Measurements from ENCODE around the gene WDR89.
"Not testable (repeated sequence)": the region's sequence is repeated elsewhere in the genome, so short reads cannot be mapped to it uniquely, and the experiment has no call there.

WDR89 gene

DNA sequence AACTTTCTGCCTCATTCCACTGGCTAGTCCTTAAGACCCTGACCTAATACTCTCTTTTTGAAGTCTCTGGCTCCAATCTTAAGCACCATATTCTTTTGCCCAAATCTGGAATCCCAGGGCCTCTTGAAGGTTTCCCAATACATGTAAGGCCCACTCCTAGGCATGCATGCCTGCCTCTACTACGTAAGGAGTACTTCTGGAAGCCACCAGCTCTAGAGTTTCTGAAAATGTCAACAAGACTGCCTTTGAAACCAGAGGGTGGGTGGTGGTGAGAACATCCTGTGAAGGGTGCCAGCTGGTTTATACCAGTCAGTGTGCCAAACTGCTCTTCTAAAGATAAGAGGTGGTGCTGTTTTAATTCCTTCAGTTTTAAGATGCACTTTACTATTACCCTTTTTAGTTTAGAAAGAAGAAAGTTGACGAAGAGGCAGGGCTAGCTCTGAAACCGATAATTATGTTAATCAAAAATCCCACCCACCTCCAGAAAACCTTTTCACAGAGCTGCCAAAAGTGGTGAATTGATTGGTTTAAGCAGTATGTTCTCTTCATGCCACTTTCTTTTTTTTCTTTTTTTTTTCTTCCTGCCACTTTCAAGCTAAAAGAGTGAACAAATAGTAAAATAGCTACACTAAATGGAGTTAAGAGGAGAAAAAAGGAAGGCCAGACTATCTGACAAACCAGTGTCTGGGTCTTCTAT, 8.7 kb upstream of the WDR89 start:
- peak; percentile 70 for DNase-seq

DNA sequence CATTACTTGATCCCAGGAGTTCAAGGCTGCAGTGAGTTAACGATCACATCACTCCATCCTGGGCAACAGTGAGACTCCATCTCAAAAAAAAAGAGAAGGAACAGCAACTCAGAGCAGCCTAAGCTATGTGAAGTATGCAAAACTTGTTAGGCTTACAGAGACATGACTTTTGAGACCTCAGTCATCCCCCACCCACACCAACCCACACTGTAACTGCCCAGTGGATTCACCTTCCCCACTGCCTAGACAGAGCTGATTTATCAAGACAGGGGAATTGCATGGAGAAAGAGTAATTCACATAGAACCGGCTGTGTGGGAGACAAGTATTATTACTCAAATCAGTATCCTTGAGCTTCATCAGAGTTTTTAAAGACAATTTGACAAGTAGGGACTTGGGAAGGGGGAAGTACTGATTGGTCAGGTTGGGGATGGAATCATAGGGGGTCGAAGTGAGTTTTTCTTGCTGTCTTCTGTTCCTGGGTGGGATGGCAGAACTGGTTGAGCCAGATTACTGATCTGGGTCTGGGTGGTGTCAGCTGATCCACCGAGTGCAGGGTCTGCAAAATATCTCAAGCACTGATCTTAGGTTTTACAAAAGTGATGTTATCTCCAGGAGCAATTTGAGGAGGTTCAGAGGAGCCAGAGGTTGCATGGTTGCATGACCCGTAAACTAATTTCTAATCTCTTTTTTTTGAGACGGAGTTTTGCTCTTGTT, 6.2 kb upstream of the WDR89 start:
- DNase-seq, result no peak

DNA sequence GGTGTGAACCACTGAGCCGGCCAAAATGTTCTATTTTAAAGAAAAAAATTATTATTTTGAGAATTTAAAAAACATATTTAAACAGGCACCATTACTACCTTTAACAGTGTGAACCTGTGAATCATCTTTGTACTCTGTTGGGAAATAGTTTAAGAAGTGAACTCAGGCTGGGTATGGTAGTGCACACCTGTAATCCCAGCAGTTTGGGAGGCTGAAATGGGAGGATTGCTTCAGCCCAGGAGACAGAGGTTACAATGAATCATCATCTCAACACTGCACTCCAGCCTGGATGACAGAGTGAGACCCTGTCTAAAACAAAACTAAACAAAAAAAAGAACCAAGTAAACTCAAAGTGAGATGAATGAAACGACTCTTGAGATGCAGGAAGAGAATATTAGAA, 3.1 kb upstream of the WDR89 start:
- no peak for DNase-seq

DNA sequence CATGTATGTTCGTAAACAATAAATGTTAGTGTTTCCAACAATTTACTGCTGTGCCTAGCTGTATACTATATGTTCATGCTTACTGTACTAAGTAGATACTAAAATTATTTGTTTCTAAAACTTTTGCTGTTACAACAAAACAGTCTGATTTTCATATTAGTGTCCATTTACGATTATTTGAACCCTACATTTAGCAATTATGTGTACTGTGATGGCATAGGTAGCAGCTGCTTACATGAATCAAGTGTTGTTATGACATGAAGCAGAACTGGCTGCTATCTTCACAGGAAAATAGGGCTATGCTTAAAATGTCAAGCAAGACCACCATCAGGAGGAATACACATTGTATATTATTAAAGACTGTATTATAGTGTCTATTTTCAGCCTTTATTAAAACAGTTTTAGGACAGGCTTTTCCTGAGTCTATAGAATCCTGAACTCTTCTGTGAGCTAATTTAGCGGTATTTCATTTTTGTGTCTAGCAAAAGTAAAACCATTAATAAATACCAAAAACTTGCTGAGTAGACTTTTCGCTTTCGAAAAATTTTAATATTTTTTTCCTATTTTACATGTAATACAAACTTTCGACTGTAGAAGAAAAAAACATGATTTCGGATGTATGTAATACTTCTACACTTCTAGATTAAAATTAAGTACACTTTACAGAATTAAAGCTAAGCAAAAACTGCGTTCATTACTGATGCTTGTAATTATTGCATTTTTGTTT, 1.1 kb upstream of the WDR89 start:
- DNase-seq, result peak; percentile 33

DNA sequence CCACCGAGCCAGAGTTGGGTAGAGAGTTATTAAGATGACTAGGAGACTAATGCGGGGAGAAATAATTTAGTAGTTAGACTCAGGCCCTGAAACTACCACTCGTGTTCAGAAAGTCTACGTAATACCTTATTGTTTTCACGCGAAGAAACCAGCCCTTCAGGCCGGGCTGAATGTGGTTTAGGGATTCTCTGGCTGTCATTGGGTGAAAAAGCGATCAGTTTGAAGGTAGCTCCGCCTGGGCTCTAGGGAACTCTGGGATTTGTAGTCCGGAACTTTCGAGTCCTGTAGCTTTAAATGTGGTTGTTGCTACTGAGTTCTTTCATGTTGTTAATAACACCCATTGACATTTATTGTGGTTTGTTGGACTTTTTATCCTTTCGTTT, 549 bp upstream of the WDR89 start:
- peak; percentile 98 for DNase-seq

DNA sequence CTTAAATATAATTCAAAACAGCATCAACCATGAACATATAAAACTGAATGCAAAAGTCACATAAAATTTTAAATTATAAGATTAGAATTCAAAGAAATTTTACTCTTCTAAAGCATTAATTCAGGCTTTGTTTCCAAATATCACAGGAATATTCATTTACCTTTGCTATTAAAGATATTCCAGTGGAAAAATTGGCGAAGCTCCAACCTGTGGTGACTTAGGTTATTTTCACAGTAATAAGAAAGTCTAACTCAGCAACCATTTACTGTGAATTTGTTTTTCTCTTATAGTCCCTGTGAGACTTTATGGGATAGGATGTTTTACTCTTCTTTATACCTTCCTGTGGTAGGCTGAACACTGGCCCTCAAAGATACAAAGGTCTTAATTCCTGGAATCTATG, 3.2 kb downstream of the WDR89 start:
- DNase-seq, result no peak

DNA sequence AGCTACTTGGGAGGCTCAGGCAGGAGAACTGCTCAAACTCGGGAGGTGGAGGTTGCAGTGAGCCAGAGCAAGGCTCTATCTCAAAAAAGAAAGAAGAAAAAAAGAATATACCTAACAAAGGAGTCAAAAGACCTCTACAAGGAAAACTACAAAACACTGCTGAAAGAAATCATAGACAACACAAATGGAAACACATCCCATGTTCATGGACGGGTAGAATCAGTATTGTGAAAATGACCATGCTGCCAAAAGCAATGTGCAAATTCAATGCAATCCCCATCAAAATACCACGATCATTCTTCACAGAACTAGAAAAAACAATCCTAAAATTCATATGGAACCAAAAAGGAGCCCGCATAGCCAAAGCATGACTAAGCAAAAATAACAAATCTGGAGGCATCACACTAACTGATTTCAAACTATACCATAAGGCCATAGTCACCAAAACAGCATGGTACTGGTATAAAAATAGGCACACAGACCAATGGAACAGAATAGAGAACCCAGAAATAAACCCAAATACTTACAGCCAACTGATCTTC, 5.5 kb downstream of the WDR89 start:
- DNase-seq, result not testable (repeated sequence)

DNA sequence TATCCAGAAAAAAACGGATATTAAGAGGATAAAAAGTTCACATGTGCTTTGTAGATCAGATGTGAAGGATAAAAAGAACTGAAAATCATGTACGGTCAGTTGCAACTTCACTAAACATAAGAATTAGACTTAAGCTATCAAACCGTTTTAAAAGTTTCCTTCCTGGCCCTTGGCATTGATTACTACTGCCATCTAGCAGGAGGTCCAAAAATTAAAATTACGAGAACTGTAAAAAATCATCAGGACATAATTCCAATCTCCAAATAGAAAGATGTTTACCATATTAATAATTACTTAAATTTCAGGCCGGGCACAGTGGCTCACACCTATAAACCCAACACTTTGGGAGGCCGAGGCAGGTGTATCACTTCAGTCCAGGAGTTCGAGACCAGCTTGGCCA, 7.9 kb downstream of the WDR89 start:
- peak; percentile 40 for DNase-seq

DNA sequence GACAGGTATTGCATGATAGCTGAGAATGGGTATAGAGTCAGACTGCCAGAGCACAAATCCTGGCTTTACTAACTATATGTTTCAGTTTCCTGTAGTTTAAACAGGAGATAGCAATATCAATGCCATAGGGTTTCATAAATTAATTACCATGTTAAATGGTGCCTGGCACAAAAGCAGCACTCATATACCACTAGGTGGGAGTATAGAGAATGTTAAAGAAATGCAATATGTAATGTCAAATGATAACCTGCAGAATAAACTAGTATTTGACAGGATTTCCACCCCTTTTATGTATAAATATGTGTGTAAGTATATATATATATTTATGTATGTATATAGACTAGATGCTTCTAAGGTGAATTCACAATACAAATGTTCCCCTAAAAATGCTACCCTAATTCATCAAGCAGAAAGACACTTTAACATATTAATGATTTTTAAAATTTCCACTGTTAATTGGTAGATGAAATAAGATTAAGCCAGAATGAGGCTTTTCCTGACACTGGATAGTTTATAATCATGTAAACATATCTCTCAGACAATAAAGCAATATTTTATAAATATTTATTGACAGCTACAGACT, 8.6 kb downstream of the WDR89 start:
- peak; percentile 84 for DNase-seq

DNA sequence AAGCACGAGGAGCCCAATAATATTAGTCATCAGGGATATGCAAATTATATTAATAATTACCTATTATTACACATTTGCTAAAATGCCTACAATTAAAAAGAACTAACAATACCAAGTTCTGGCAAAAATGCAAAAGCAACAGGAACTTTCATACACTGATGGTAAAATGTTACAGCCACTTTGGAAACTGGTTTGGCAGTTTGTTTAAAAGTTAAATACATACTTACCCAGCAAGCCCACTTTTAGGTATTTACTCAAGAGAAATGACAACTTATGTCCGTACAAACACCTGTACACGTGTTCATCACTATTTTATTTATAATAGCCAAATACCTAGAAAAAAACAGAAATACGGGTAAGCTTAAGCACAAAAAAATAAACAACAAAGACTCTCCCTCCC, 17.0 kb downstream of the WDR89 start:
- no peak for DNase-seq

DNA sequence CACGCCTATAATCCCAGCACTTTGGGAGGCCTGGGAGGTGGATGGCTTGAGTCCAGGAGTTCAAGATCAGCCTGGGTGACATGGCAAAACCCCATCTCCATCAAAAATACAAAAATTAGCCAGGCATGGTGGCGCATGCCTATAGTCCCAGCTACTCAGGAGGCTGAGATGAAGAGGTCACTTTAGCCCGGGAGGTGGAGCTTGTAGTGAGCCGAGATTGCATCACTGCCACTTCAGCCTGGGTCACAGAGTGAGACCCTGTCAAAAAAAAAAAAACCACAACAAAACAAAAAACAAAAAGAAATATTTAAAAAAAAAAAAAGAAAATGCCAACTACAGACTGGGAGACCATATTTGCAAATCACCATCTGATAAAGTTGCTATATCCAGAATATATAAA, 17.5 kb downstream of the WDR89 start:
- DNase-seq, result no peak

DNA sequence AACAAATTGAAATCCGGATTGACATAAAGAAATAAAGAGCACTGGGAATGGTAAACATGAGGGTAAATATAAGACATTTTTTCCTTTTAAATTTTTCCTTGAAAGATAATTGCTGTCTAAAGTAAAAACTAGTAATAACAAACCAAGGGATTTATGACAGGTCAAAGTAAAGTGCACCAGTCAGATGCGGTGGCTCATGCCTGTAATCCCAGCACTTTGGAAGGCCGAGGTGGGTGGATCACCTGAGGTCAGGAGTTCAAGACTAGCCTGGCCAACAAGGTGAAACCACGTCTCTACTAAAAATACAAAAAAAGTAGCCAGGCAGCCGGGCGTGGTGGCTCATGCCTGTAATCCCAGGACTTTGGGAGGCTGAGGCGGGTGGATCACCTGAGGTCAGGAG, 19.7 kb downstream of the WDR89 start:
- DNase-seq, result not testable (repeated sequence)

DNA sequence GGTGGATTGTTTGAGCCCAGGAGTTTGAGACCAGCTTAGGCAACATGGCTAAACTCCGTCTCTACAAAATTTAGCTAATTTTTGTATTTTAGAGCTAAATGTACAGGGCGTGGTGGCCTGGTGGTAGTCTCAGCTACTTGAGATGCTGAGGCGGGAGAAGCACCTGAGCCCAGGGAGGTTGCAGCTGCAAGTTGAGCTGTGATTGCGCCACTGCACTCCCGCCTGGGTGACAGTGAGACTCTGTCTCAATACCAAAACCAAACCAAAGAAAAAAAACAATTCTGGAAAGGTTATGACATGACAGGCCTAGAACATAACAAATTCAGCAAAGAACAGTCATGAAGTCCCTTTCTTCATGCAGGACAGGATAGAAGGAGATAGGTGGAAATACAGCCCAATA, 25.7 kb downstream of the WDR89 start:
- DNase-seq, result peak; percentile 44

DNA sequence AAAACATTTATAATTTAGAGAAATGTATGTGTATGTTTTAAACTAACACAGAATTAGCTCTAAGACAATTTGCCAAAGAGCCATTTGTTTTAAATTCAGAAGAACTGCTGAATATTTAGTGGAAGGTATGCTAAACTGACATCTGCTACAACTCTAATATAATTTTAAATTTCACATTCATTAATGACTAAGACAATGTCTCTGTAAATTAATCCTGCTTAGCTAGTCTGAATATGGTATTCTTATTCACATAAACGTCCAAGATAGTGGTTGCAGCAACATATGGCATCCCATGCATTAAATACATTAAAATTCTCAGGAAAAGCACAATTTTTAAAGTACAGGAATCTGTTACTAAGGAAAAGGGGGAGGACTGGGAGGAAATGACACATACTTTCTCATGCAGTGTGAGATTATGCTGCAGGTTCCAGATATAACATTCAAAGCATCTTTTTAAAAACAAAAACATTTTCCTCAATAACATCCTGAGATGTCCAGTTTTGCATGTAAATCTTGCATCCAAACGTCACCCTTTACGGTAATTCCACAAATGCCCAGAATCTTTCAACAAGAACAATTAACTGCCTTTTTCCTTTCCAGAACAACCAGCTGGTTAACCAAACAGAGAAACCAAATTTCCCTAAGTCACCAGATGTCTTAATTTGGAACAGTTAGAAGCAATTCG, 26.9 kb downstream of the WDR89 start:
- DNase-seq, result no peak

DNA sequence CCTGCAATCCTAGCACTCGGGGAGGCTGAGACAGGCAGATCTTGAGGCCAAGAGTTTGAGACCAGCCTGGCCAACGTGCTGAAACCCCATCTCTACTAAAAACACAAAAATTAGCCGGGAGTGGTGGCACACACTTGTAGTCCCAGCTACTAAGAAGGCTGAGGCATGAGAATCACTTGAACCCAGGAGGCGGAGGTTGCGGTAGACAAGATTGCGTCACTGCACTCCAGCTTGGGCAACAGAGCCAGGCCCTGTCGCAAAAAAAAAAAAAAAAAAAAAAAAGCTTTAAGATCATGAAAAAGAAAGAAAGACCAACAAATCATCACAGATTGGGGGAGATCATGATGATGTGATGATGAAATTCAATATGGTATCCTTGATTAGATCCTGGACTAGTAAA, 30.6 kb downstream of the WDR89 start:
- DNase-seq, result peak; percentile 25

DNA sequence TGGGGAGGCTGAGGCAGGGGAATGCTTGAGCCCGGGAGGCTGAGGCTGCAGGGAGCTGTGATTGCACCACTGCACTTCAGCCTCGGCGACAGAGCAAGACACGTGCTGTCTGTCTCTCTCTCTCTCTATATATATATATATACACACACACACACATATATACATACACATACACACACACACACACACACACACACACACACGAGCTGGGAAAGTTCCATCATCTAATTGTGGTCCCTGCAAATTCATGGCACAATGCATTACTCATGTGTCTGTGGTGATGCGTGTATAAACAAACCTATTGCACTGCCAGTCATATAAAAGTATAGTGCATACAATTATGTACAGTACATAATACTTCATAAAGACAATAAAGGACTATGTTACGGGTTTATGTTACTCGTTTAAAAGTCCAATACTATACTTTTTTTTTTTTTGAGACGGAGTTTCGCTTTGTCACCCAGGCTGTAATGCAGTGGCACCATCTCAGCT, 36.6 kb downstream of the WDR89 start:
- DNase-seq, result no peak

DNA sequence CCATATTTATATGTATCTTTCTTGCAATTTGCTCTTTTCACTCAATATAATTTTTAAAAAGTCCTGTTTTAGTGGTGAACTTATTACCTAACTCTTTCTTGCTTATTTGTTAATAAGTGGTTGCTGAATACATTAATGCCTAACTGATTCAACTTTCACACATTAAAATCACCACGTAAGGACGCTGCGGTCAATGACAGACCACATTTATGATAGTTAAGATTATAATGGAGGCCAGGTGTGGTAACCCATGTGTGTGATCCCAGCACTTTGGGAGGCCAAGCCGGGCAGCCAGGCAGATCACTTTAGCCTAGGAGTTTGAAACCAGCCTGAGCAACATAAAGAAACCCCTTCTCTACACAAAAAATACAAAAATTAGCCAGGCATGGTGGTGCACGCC, 37.0 kb downstream of the WDR89 start:
- DNase-seq, result no peak

DNA sequence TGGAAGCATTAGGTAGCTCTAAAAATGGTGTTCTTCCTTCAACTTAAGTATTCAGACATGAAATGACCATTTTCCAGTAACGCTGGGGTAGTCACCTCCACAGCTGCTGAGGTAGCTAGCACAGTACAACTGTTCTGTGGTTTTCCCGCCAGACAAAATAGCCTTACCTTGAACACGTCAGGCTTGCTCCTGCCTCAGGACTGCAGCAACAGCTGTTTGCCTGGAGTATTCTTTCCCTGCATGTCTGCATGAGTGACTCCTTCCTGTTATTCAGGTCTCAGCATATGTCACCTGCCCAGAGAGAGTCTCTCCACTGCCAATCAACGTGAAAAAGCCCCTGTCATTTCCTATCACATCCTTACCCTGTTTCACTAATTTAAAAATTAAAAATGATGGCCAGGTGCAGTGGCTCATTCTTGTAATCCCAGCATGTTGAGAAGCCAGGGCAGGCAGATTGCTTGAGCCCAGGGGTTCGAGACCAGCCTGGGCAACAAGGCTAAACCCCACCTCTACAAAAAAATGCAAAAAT, 37.9 kb downstream of the WDR89 start:
- no peak for DNase-seq

DNA sequence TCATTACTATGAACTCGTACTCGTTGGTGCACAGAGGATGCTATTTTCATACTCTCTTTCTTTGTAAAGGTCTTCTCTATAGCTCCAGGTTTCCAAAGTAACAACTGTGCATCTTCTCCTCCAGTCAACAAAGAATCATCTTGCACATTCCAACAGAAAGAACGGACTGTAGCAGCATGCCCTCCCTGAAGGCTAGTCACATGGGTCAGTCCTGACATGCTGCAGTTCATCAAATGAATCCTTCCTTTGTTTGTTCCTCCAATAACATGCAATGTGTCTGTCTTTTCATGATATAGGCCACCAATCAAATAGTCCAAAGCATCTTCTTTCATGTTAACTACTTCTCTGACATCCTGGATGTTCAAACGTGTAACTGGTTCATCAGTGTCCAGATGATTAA, 42.9 kb downstream of the WDR89 start:
- DNase-seq, result no peak

DNA sequence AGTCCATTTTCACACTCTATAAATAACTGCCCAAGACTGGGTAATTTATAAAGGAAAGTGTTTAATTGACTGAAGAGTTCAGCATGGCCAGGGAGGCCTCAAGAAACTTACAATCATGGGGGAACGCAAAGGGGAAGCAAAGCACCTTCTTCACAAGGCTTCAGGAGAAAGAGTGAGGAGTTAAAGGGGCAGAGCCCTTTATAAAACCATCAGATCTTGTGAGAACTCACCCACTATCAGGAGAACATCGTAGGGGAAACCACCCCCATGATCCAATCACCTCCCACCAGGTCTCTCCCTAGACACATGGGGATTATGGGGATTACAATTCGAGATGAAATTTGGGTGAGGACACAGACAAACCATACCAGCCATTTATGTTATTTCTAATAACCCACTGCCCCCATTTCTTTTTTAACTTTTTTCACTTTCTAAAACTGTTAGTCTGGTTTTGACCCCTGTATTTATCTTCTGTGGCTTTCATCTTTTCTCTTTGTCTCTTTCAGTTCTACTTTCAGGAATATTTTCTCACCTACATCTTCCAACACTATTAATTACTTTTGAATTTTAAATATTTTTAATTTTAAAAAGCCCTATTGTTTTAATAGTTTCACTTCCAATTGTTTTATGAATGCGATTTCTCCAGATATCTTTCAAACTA, 44.5 kb downstream of the WDR89 start:
- no peak for DNase-seq

DNA sequence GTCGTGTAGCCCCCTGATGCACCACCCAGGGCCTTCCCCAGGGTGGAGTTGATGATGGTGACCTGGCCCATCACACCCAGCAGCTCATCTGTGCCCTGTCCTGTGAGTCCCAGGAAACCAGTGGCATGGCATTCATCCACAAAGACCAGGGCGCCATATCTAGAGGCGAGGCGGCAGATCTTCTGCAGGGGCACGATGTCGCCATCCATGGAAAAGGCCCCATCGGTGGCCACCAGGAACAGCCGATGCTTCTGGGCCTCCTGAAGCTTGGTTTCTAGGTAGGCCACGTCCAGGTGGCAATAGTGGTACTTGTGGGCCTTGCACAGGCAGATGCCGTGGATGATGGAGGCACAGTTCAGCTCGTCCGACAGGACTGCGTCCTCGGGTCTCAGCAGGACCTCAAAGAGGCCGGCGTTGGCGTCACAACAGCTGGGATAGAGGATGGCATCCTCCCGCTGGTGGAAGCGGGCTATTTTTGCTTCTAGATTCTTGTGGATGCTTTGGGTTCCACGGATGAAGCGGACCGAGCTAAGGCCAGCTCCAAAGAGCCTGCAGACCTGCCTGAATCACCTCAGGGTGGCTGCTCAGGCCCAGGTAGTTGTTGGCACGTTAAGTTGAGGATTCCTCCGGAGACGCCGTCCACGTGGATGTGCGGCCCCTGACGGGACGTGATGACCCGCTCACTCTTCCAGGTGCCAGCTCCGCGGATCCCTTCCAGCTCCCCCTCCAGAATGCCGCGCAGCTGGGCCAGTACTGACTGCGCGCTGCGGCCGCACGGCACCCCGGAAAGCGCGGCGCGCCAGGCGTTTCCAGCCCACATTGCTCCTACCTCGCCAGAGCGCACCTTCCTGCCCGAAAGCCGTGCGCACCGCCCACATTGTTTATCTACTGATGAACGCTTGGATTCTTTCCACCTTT, 47.0 kb downstream of the WDR89 start:
- DNase-seq, result no peak
